ENCODE results near the gene TH.

The TH gene

GRCh38 chr11:2140411-2141400 lies 30.9 kb downstream of the TH start:
- Histone ChIP-seq H3K9me3 (ENCODE audit: control insufficient read depth, insufficient read depth, low read length) (no peaks in the 10 kb centered on the region), H3K27me3 (ENCODE audit: control insufficient read depth, low read length) (peaks cover 29% of the 10 kb centered on the region), H3K36me3 (ENCODE audit: control insufficient read depth, low read length) (no peaks in the 10 kb centered on the region), H3K9me2 (replicated peaks; ENCODE audit: control insufficient read depth, low read length) (no peaks in the 10 kb centered on the region), H4K20me1 (ENCODE audit: control insufficient read depth, insufficient read depth, low read depth, low read length) (no peaks in the 10 kb centered on the region), H3K4me2 (ENCODE audit: low read length) (no peak overlapping the region), H3K79me2 (ENCODE audit: control insufficient read depth, low read length) (no peaks in the 10 kb centered on the region), H3F3A (ENCODE audit: control insufficient read depth, insufficient read depth) (no peaks in the 10 kb centered on the region), H3K4me1 (ENCODE audit: control insufficient read depth, low read length) (no peaks in the 10 kb centered on the region), H3K4me3 (ENCODE audit: low read length) (no peak overlapping the region), H3K27ac (ENCODE audit: low read depth, low read length) (no peak overlapping the region)
- TF ChIP-seq EZH2phosphoT487 (IDR thresholded peaks at IDR 0.05; ENCODE audit: borderline replicate concordance, low read length): no peak
- no peak for TF ChIP-seq CTCF (IDR thresholded peaks at IDR 0.05; ENCODE audit: low read depth, low read length, poor library complexity, severe bottlenecking)

DNA sequence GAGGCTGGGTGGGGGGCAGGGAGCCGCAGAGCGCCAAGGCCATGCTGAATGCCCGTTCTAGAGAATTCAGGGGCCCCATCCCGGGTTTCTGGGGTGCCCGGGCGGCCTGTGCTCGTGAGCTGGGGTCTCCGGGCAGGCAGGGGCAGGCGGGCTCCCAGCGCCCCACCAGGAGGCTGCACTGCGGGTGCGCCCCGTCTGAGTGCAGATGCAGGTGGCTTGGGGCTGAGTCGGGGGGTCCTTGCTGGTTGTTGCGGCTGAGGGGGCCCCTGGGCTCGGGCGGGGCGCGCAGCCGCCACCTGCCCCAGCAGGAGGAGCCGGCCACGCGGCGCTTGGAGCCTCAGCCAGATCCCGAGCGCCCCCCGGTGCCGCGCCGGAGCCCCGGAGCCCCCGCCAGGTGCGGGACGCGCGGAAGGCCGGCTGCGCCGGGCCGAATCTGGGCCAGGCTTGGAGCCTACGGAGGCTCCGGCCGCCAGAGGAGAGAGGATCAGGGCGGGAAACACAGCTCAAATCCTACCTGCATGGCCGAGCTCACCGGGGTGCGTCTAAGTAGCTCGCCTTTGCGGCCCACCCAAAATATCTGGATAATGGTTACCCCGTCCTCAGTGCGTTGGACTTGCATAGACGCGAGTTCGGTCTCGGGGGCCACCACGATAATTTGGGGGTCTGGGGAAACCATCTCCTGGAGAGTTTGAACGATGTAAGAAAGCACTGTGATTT lies 31.8 kb downstream of the TH start:
- H3K36me3 ChIP-seq (ENCODE audit: control insufficient read depth, low read length): no peaks in the 10 kb centered on the region
- TF ChIP-seq EZH2phosphoT487 (IDR thresholded peaks at IDR 0.05; ENCODE audit: borderline replicate concordance, low read length): no peak
- no peak for TF ChIP-seq CTCF (IDR thresholded peaks at IDR 0.05; ENCODE audit: low read depth, low read length, poor library complexity, severe bottlenecking)
- H3K27ac ChIP-seq (ENCODE audit: low read depth, low read length): no peak overlapping the region
- H3K4me2 ChIP-seq (ENCODE audit: low read length): no peak overlapping the region
- no peaks in the 10 kb centered on the region for H3F3A ChIP-seq (ENCODE audit: control insufficient read depth, insufficient read depth)
- H3K4me3 ChIP-seq (ENCODE audit: low read length): no peak overlapping the region
- no peaks in the 10 kb centered on the region for H3K9me3 ChIP-seq (ENCODE audit: control insufficient read depth, insufficient read depth, low read length)
- H3K27me3 ChIP-seq (ENCODE audit: control insufficient read depth, low read length): peaks cover 21% of the 10 kb centered on the region
- H3K79me2 ChIP-seq (ENCODE audit: control insufficient read depth, low read length): no peaks in the 10 kb centered on the region
- no peaks in the 10 kb centered on the region for H3K9me2 ChIP-seq (replicated peaks; ENCODE audit: control insufficient read depth, low read length)
- H3K4me1 ChIP-seq (ENCODE audit: control insufficient read depth, low read length): no peaks in the 10 kb centered on the region
- H4K20me1 ChIP-seq (ENCODE audit: control insufficient read depth, insufficient read depth, low read depth, low read length): no peaks in the 10 kb centered on the region

DNA sequence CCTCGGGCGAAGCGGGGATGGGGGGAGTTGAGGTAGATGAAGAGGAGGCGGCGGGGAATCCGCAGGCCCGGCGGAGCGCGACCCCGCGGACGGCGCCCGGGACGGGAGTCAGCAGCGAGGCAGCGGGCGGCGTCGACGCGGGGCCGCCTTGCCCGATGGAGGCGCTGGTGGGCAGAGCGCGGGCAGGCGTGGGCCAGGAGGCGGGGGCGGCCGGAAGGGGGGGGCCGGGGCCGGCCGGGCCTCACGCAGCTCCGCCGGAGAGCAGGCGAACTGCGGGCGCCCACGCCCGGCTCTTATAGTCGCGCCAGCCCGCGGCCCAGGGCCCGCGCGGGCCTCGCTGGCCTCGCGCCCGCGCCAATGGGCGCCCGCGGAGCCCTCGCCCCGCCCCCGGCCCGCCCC lies 32.5 kb downstream of the TH start, which contains the start of gene IGF2:
IGF2 (minus strand) TSS at position 267 of the 399 bp plus-strand sequence. CDS start 3,866 bp downstream, outside the sequence.
- no peak for TF ChIP-seq CTCF (IDR thresholded peaks at IDR 0.05; ENCODE audit: low read depth, low read length, poor library complexity, severe bottlenecking)
- no peak for TF ChIP-seq EZH2phosphoT487 (IDR thresholded peaks at IDR 0.05; ENCODE audit: borderline replicate concordance, low read length)
- Histone ChIP-seq H3K4me1 (ENCODE audit: control insufficient read depth, low read length) (no peaks in the 10 kb centered on the region), H3K27ac (ENCODE audit: low read depth, low read length) (no peak within 1 kb of the TSS), H3K27me3 (ENCODE audit: control insufficient read depth, low read length) (peaks cover 17% of the 10 kb centered on the region), H3K9me3 (ENCODE audit: control insufficient read depth, insufficient read depth, low read length) (no peaks in the 10 kb centered on the region), H3K9me2 (replicated peaks; ENCODE audit: control insufficient read depth, low read length) (no peaks in the 10 kb centered on the region), H3F3A (ENCODE audit: control insufficient read depth, insufficient read depth) (no peaks in the 10 kb centered on the region), H4K20me1 (ENCODE audit: control insufficient read depth, insufficient read depth, low read depth, low read length) (no peaks in the 10 kb centered on the region), H3K4me2 (ENCODE audit: low read length) (no peak within 1 kb of the TSS), H3K36me3 (ENCODE audit: control insufficient read depth, low read length) (no peaks in the 10 kb centered on the region), H3K4me3 (ENCODE audit: low read length) (no peak within 1 kb of the TSS), H3K79me2 (ENCODE audit: control insufficient read depth, low read length) (no peaks in the 10 kb centered on the region)

Measured in DOHH2 (cell line).